Mesenteric fat pad (tissue), 1 donor: Measurements from ENCODE around the gene PAMR1. TPM values are rescaled to one million over a fixed set of nuclear protein-coding genes. Genes with fewer than 3 reads are reported as not detected.

ENCODE experiments used
- DNase-seq: peaks from one replicate; pipeline ENCODE4 v3.0.0-alpha.2; 2020; ENCODE audit warnings: low spot score
- total RNA-seq: library from RNA; stranded (reverse); fragmentation: NEBNext Ultra II Directional; extraction: Animal tissue kit (Norgen Biotek cat#: 25700); gene quantifications from one replicate; pipeline ENCODE4 v1.2.1, GENCODE V29; 2021
- donor health status: DM: yes; HTN: yes; CAD: no.

The PAMR1 gene
- total RNA-seq, 1 donor from 2014 or later = 30.8 TPM

DNA sequence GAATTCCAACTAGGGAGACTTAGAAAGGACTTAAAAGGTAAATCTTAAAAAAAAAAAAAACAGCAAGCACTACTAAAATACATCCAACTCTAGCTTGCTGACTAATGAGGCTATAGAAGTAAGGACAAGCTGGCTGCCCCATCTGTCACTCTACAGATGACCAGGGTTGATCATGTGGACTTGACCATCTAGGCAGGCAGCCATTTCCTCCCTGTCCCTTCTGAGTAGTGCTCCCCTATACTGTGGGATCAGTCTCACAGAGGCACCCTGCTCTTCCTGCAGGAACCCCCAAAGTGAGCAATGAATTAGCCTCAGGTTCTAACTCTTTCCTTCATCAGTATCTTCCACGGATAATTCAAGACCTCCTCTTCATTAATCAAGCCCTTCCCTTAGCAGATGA, 118.4 kb downstream of the PAMR1 start:
- no peak for DNase-seq

DNA sequence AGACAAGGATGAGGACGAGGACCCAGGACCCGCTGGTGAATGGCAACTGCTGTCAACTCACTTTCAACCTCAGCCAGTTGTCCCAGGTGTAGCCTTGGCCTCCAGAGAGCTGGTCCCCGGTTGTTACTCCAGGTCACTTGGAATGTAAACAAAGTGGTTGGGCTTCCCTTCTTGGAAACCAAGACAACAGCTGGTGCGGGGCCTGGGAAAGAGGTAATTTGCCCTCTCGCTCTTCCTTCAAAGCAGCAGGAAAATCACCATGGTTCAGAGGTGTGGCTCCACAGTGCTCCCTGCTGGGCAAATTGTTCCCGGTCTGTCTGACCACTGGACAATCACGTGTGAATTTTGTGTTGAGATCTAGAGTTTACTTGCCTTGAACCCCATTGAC, 121.0 kb downstream of the PAMR1 start:
- no peak for DNase-seq

DNA sequence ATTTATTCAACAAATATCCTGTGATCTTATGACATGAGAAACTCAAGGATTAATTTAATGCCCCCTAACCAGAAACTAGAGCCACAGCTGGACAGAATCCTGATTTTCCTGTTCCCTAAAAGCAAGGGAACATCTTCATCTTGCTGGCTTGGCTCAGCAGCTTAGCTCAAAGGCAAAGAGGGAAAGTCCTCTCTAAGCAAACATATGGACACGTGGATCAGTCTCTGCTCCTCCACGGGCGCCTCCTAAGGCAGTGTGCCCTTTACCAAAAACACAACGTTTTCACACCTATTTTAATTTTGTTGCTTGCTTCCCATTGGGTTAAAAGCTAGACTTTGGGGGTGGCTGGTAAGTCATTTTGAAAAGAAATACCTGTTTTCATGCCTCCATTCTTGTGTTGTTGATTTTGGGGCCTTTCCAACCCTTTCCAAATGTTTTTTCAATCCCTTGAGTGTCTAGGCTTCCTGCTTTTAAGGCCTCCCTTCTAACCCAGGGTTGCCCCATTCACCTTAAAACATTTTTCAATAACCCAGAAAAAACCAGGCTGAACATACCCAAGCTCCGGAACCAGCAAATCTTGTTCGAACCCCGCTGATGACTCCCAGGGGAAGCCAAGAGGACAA, 121.5 kb downstream of the PAMR1 start:
- no peak for DNase-seq

DNA sequence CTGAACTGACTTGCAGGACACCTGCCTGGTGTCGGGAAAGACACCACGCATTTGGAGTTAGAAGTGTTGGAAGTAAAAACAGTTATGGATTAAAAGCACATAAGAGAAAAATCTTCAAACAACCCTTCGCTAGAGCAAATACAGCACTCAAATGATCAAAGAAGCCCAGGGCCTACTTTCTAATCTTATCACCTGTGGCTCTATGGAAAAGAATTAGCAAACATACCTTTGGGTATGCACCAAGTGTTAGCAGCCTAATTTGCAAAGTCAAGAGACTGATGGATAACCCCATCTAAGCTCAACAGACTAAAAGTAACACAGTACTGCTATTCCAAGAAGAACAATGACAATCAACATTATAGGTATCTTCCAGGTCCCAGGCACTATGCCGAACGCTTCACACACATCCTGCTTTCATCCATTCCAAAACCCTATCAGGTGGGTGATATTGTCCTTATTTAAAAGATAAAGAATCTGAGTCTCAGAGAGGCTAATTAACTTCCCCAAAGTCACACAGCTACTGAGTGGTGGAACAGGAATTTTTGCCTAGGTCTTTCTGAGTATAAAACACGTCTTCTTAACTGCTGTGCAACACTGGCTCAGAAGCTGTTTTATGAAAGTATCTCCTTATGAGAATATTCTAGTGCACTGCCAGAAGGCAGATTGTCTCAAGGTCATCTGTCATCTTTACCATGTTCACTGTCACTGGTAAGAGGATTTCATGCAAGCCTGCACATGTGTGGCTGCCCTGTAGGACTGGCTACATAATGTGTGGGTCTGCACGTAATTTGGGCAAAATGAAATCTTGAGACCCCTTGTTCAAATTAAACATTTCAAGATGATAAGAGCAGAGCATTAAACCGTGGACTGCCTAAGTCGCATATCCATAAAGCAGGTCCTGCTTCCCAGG, 122.4 kb downstream of the PAMR1 start:
- DNase-seq = no peak

DNA sequence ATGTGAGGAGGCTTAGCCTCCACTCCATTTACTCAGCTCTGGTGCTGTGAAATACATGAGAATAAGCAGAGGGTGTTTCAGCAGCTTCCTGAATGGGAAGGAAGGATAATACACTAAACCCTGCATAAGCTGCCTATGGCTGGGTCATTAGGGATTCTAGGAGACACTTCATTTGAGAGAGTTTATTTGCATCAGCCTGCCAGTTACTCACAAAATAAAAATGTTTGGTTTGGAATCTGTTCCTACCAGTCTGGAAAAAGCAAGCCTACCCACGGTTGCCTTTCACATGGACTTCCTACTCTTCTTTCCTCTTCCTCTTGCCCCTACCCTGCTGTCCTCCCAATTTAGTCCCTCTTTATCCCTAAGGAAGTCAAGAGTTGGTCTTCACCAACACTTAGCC, 126.5 kb downstream of the PAMR1 start:
- no peak for DNase-seq

DNA sequence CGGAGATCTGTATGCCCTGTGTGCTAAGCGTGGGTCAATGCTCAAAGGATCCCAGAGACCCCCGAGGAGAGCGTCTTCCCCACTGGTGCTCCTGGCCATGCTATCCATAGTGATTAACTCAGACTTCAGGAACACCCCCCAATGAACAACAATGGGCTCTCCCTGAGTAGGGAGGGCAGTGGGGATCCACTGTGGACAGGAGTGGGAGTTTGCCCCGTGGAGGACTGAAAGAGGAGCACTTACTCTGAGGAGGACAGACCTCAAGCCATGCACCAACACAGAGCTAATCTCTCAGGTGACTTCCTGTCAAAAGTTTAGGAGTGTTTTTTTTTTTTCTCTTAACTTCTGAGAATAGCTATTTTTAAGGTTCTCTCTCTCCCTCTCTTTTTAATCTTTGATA, 130.5 kb downstream of the PAMR1 start:
- DNase-seq = no peak

DNA sequence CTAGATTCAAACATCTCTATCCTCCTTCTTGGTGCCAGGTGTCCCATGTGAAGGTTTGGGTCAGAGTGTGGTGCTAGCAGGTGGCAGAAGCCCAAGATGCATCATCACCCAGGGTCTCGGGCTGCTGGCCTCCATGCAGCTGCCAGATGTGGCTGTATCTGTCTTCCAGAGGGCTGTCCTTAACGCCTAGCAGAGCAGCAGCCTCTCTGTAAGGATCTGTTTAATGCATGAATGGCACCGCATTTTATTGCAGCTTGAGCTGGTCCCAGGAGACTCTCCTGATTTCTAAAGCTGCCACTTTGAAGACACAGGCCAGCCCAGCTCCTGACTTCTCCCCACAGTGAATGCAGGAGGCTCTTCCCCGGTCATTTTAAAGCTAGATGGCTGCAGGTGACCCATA, 132.3 kb downstream of the PAMR1 start:
- no peak for DNase-seq

DNA sequence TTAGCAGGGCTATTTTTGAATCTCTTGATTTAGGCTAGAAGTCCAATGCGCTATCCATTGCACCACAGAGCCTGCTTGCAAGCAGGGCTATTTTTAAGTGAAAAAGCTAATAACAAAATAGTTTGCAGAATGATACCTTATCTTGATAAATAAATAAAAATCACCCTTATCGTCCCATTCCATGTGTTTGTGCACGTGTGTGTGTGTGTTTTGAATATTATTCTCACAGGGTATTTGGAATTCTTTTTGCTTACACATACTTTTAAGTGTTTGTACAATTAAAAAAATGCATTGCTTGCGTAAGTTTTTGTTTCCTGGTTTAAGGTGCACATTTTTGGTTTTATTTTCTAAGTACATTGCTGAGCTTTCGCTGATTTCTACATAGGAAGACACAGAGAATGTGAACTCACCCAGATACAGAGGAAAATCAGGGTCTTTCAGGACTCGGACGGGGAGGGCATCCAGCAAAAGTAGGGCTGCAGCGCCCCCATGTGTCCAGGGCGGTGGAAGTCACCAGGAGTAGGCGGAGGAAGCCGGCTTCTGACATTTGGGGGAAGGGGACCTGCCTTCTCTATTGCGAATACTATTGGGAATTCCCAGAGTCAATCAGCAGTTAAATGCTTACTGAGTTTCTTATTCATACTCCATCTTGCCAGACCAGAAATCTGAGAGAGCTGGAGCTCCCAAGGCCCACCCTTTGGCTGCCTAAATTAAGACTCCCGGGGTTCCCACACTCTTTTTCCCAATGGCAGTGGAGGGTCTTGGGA, 133.3 kb downstream of the PAMR1 start:
- peak; percentile 92 for DNase-seq

DNA sequence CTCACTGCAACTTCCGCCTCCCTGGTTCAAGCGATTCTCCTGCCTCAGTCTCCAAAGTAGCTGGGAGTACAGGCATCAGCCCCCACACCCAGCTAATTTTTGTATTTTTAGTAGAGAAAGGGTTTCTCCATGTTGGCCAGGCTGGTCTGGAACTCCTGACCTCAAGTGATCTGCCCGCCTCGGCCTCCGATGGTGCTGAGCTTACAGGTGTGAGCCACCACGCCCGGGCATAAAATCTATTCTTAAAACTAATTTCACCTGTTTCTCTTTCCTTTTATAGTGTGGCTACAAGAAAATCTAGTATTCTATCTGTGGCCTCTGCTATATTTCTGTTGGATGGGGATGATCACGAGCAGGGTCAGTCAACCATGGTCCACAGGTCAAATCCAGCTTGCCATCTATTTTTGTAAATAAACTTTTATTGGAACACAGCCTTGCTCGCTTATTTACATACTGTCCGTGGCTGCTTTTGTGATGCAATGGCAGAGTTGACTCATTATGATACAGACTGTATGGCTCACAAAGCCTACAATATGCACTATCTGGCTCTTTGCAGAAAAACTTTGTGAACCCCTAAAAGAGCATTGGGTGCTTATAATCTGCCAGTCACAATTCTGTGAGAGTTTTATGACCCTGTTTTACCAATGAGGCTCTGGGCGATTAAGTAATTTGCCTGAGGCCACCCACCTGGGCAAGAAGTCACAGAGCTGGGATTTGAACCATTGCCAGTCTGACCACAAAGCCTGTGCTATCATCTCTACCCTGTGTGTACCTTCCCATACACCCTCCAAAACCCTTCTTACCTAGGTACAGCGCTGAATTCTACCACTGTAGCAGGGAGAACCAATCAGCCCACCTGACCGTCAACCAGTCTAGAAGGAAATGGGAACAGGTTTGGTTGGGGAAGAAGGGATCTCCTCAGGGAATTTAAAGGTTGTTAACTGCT, 134.4 kb downstream of the PAMR1 start:
- no peak for DNase-seq

DNA sequence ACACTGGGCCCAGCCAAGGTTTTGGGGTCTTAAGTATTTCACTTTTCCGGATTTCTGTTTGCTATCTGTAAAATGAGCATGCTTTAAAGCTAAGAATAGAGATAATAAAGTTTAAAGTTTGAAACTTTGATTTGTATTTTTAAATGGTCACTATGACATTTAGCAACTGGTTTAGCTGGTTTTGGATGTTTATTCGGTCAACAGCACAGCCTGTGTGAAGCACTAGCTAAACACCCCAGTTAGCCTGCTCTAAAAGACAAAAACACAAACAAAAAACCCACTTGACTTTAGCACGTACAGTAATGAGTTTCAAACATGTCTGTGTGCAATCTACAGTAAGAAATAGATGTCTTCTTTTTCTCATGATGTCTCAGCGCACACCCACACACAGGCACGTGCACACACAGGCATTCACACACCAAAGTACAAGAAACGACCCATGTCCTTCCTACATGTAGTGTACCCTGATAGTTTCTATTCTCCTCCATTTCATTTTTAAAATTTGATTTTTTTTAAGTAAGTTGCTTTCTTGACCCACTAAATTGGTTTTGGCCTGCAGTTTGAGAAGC, 135.4 kb downstream of the PAMR1 start:
- DNase-seq = no peak

DNA sequence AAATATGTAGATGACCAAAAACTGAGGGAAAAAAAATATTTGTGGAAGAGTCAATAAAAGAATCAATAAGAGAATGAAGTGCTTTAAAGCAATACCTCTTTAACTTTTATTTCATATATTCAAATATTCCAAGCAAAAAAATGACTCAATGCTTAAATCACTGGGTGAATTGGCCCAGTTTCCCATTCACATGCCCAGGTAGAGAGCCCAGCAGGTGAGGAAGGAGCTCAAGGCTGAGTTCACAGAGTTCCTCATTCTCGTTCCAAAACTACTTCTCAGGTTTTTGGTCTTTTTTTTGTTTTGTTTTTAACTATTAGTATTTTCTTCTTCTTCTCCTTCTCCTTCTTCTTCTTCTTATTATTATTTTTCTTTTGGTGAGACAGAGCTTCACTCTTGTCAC, 136.3 kb downstream of the PAMR1 start:
- DNase-seq = no peak

DNA sequence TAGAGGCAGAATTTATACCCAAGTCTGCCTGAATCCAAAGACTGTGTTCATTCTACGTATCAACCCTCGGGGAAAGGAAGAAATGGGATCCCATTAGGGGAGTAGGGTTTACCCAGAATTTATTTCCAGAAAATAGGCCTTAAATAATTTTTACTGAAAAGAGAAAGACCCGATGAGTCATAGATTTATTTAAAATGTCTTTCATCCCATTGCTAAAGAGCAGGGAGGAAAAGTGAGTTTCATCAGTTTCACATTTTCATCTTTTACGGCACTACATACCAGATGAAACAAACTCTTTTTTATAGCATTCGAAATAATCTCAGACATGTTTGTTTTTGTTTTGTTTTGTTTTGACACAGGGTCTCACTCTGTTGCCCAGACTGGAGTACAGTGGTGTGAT, 137.4 kb downstream of the PAMR1 start:
- no peak for DNase-seq

DNA sequence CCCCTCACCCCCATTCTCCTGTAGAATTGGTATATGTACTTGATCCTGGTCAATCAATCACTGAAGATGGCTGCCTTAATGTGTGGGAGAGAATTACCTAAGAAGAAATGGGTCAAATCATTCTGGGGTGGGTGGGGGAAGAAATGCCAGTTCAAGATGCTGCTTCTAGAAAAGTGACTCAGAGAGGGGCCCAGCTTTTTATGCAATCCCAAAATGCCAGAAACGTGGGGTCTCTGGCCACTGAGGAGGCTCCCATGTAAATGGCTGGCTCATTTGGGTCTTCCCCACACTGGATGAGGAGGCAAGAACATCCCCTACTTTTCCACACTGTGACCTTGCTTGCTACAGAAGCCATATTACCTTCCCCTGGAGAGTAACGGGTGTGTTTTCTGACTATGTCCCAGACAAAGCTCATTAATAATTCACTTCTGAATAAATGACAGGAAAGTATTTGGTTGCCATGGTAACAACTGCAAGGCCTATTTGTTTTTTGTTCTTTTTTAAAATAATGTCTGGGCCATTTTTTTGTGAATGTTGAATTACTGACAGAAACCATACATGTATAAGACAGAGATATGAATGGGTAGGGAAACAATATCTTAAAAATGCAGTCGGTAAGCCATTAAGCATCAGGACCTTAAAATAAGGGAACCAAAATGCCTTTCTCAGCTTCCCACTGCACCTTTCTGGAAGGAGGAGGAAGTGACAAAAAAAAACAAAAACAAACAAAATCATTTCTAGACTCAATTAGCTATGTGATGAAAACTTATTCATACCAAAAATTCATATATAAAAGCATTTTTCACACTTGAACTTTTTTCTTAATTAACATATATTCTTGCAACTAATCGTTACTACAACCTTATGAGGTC, 138.1 kb downstream of the PAMR1 start:
- DNase-seq = no peak

DNA sequence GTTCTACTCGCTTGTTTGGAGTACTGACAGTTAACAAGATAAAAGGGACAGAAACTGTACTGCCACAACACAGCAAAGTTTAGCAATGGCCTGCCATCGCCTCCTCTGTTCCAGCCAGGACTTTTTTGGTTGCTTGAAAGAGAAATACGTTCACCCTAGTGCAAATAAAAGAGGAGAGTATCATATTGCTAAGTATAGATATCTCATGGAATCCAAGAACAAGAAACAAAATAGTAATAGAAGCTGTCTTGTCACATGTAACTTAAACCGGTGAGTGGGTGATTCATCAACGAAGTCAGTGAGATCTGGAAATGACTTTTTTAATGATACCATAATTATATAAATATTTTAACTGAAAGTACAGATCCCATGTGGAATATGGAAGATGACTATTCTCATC, 141.5 kb downstream of the PAMR1 start:
- no peak for DNase-seq

Other genes starting within 250 kb of the PAMR1 start
- 1.3 TPM for gene SLC1A2, start 106.1 kb downstream of the PAMR1 start, total RNA-seq
- 28.8 TPM for gene FJX1, start 92.8 kb upstream of the PAMR1 start, total RNA-seq
- 74.0 TPM for gene TRIM44, start 137.2 kb upstream of the PAMR1 start, total RNA-seq